Thyroid gland (tissue), 4 donors: ENCODE measurements around the gene DPF1. TPM values are rescaled to one million over a fixed set of nuclear protein-coding genes. Genes with fewer than 3 reads are reported as not detected.

Experiments
- DNase-seq, 2 donors: peaks; one replicate each; pipeline ENCODE4 v3.0.0-alpha.2; 2019
- H3K27ac ChIP-seq, 3 donors: fragments of 200-600 bp; sonication (generic); 1 replicate in 2 of 3; 2 replicates in 1 of 3; pipeline ENCODE4 v1.5.1; 2016 to 2019; ENCODE audit warnings: mild to moderate bottlenecking in 1 of 3, moderate library complexity in 1 of 3
- H3K27me3 ChIP-seq: fragments of 200-600 bp; sonication (generic); one replicate; pipeline ENCODE4 v1.5.1; 2019
- H3K36me3 ChIP-seq, 2 donors: fragments of 200-600 bp; sonication (generic); one replicate each; pipeline ENCODE4 v1.5.1; 2016 to 2019
- H3K4me1 ChIP-seq, 2 donors: fragments of 200-600 bp; sonication (generic); one replicate each; pipeline ENCODE4 v1.5.1; 2017 to 2019
- H3K4me3 ChIP-seq, 3 donors: fragments of 200-600 bp; sonication (generic); replicated peaks in 1 of 3; 1 replicate in 2 of 3; 2 replicates in 1 of 3; pipeline ENCODE4 v1.5.1; 2016; ENCODE audit warnings: mild to moderate bottlenecking in 1 of 3
- H3K9me3 ChIP-seq: fragments of 200-600 bp; sonication (generic); one replicate; pipeline ENCODE4 v1.5.1; 2017
- CTCF ChIP-seq, 6 experiments: fragments of 200-600 bp in 3 of 6; fragments of 450-650 bp in 3 of 6; sonication (generic) in 3 of 6; IDR thresholded peaks; one replicate each; pipeline ENCODE4 v1.5.1; 2016 to 2019; ENCODE audit warnings: antibody characterized with exemption in 6 of 6, mild to moderate bottlenecking in 2 of 6, inconsistent platforms in 1 of 6, moderate library complexity in 1 of 6
- POLR2A ChIP-seq, 2 donors: fragments of 450-650 bp; IDR thresholded peaks; one replicate each; pipeline ENCODE4 v1.6.1; 2017; ENCODE audit warnings: antibody characterized with exemption in 2 of 2, mild to moderate bottlenecking in 2 of 2, moderate library complexity in 1 of 2
- WGBS, 2 donors: methylation state at CpG; one replicate each; pipeline ENCODE4 v1.1.5; 2017; 5-methylcytosine and 5-hydroxymethylcytosine counted together
- intact Hi-C: fragments of 100-400 bp; cut with DNase I; formaldehyde crosslinking; loops from one replicate; pipeline ENCODE4 v1.15.1; 2023
- total RNA-seq, 4 donors: library from RNA; depleted of rRNA; stranded (reverse); fragments of >200 nt; gene quantifications; one replicate each; pipeline ENCODE4 v1.2.3, GENCODE V29; 2016

The DPF1 gene
- total RNA-seq, 4 donors from 2014 or later: not detected

- TF ChIP-seq POLR2A (IDR thresholded peaks at IDR 0.05): no peak
- no peaks in the 10 kb centered on the region for H3K9me3 ChIP-seq
- intact Hi-C loops: no loop called here
- no peaks in the 10 kb centered on the region for H3K4me1 ChIP-seq
- 84 to 95% methylated on average over 10 of the region's 10 CpGs for WGBS, 2 donors
- no peaks in the 10 kb centered on the region for H3K27me3 ChIP-seq
- no peak overlapping the region for H3K27ac ChIP-seq
- DNase-seq: no peak
- no peak overlapping the region for H3K4me3 ChIP-seq
- peaks cover 0 to 15% of the 10 kb centered on the region in 2 donors for H3K36me3 ChIP-seq
These were observed 38.5 kb downstream of the DPF1 start for GRCh38 chr19:38185562-38185961.

GRCh38 chr19:38184815-38185214, 39.2 kb downstream of the DPF1 start:
- H3K4me3 ChIP-seq: no peak overlapping the region

GRCh38 chr19:38183251-38183897, 40.6 kb downstream of the DPF1 start:
- Histone ChIP-seq H3K27me3 (no peaks in the 10 kb centered on the region), H3K27ac (no peak overlapping the region), H3K4me3 (no peak overlapping the region), H3K4me1 (no peaks in the 10 kb centered on the region), H3K36me3 (peaks cover 0 to 14% of the 10 kb centered on the region in 2 donors), H3K9me3 (no peaks in the 10 kb centered on the region)
- WGBS, 2 donors: 66 to 73% methylated on average over 30 of the region's 30 CpGs
- intact Hi-C loops: no loop called here
- DNase-seq: no peak
- TF ChIP-seq POLR2A (IDR thresholded peaks at IDR 0.05): no peak
- TF ChIP-seq CTCF (IDR thresholded peaks at IDR 0.05): no peak

More at GRCh38 chr19:38184815-38185214, 39.2 kb downstream of the DPF1 start:
- Histone ChIP-seq H3K9me3 (no peaks in the 10 kb centered on the region), H3K4me1 (no peaks in the 10 kb centered on the region), H3K27ac (no peak overlapping the region), H3K36me3 (peaks cover 0 to 14% of the 10 kb centered on the region in 2 donors), H3K27me3 (no peaks in the 10 kb centered on the region)
- intact Hi-C loops: no loop called here
- DNase-seq: no peak
- TF ChIP-seq CTCF (IDR thresholded peaks at IDR 0.05) (no peak), POLR2A (IDR thresholded peaks at IDR 0.05) (no peak)
- WGBS, 2 donors: 92% methylated on average over 9 of the region's 9 CpGs

GRCh38 chr19:38182536-38183210, 41.3 kb downstream of the DPF1 start:
- H3K27me3 ChIP-seq: no peaks in the 10 kb centered on the region
- no peaks in the 10 kb centered on the region for H3K9me3 ChIP-seq
- DNase-seq: no peak
- WGBS, 2 donors: 91 to 94% methylated on average over 21 of the region's 21 CpGs
- H3K4me3 ChIP-seq: no peak overlapping the region
- intact Hi-C loops: no loop called here
- TF ChIP-seq POLR2A (IDR thresholded peaks at IDR 0.05) (no peak), CTCF (IDR thresholded peaks at IDR 0.05) (no peak)
- no peak overlapping the region for H3K27ac ChIP-seq
- no peaks in the 10 kb centered on the region for H3K4me1 ChIP-seq
- peaks cover 0 to 14% of the 10 kb centered on the region in 2 donors for H3K36me3 ChIP-seq

- no peak overlapping the region for H3K27ac ChIP-seq
- no peaks in the 10 kb centered on the region for H3K4me1 ChIP-seq
- 95 to 97% methylated on average over 3 of the region's 3 CpGs for WGBS, 2 donors
- peaks cover 0 to 14% of the 10 kb centered on the region in 2 donors for H3K36me3 ChIP-seq
- TF ChIP-seq POLR2A (IDR thresholded peaks at IDR 0.05): no peak
- TF ChIP-seq CTCF (IDR thresholded peaks at IDR 0.05): no peak
- DNase-seq: no peak
- H3K9me3 ChIP-seq: no peaks in the 10 kb centered on the region
- intact Hi-C loops: no loop called here
- no peaks in the 10 kb centered on the region for H3K27me3 ChIP-seq
- H3K4me3 ChIP-seq: no peak overlapping the region
These were observed 44.0 kb downstream of the DPF1 start for GRCh38 chr19:38180071-38180470.
